Sigmoid colon (tissue), 3 donors: ENCODE results near the gene IPO11.

ENCODE experiments used
- CTCF ChIP-seq, 4 experiments: fragments of 450-650 bp in 3 of 4; fragments of 200-600 bp in 1 of 4; IDR thresholded peaks; one replicate each; pipeline ENCODE4 v1.5.1; 2016 to 2019; ENCODE audit warnings: antibody characterized with exemption in 4 of 4, mild to moderate bottlenecking in 3 of 4, moderate library complexity in 2 of 4
- POLR2A ChIP-seq, 2 donors: fragments of 450-650 bp; IDR thresholded peaks; one replicate each; pipeline ENCODE4 v1.6.1; 2016; ENCODE audit warnings: antibody characterized with exemption in 2 of 2, mild to moderate bottlenecking in 2 of 2, moderate library complexity in 2 of 2

DNA sequence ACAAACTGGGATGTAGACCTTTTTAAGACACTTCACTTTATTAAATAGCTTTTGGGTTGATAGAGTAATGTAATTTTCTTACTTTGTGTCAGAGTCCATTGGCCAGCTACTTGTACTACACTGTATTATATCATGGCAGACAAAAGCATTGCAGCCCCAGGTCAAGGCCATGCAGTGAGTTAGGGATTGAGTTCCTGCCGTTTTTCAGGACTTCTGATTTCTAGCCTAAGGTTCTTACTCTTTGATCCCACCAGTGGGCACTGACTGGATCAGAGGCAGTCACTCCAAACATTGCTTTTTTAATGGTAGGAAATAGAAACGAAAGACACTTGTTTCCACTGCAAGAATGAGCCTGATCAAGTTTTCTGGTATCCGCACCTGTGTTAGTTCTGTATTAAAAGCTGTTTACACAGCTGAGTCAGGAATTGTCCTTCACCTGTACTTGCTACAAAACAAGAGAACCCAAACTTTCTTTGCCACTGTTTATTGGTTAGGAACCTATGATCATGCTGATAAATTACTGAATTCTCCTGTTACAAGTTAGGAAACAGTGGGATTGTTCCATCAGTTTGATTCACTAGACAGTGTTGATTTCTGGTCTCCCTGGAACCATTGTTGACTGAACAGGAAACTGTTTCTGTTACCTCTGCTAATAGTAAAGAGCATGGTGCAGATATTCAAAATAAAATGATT, 188.1 kb downstream of the IPO11 start:
- no peak for TF ChIP-seq CTCF (IDR thresholded peaks at IDR 0.05)
- no peak for TF ChIP-seq POLR2A (IDR thresholded peaks at IDR 0.05)
